NAMALWA (cell line): ENCODE results near the gene RAB11FIP4.

Experiments used
- DNase-seq: peaks from one replicate; pipeline ENCODE4 v3.0.0-alpha.2; 2015; ENCODE audit warnings: low spot score

The RAB11FIP4 gene

GRCh38 chr17:31549525-31550388, 158.3 kb downstream of the RAB11FIP4 start:
- peak; percentile 93 for DNase-seq

- DNase-seq = peak; percentile 44
These were observed 159.0 kb downstream of the RAB11FIP4 start for GRCh38 chr17:31550389-31551056.

GRCh38 chr17:31552568-31552967, 161.1 kb downstream of the RAB11FIP4 start:
- DNase-seq = no peak

GRCh38 chr17:31553506-31553905, 162.0 kb downstream of the RAB11FIP4 start:
- no peak for DNase-seq

GRCh38 chr17:31554930-31555329, 163.5 kb downstream of the RAB11FIP4 start:
- DNase-seq = no peak

- no peak for DNase-seq
These were observed 165.6 kb downstream of the RAB11FIP4 start for GRCh38 chr17:31556969-31557645.

GRCh38 chr17:31558748-31559583, 167.5 kb downstream of the RAB11FIP4 start:
- peak; percentile 70 for DNase-seq

GRCh38 chr17:31559584-31560501, 168.4 kb downstream of the RAB11FIP4 start:
- no peak for DNase-seq

GRCh38 chr17:31560616-31561235, 169.3 kb downstream of the RAB11FIP4 start:
- DNase-seq = no peak

- no peak for DNase-seq
These were observed 170.2 kb downstream of the RAB11FIP4 start for GRCh38 chr17:31561469-31562375.

- no peak for DNase-seq
These were observed 170.9 kb downstream of the RAB11FIP4 start for GRCh38 chr17:31562376-31562840.

- DNase-seq = no peak
These were observed 172.8 kb downstream of the RAB11FIP4 start for GRCh38 chr17:31564291-31564690.

- no peak for DNase-seq
These were observed 173.4 kb downstream of the RAB11FIP4 start for GRCh38 chr17:31564883-31565301.

- no peak for DNase-seq
These were observed 174.2 kb downstream of the RAB11FIP4 start for GRCh38 chr17:31565652-31566051.

- DNase-seq = no peak
These were observed 174.9 kb downstream of the RAB11FIP4 start for GRCh38 chr17:31566247-31566991.

- DNase-seq = no peak
These were observed 175.5 kb downstream of the RAB11FIP4 start for GRCh38 chr17:31566992-31567373.

- DNase-seq = no peak
These were observed 176.6 kb downstream of the RAB11FIP4 start for GRCh38 chr17:31568121-31568520.

- DNase-seq = no peak
These were observed 177.1 kb downstream of the RAB11FIP4 start for GRCh38 chr17:31568539-31568938.
